T-helper 2 cell treated with Interferon-gamma antibody and Interleukin-4, amounts not matched to agents 5 μg/mL and 100 μg/mL, for 36 hours (primary cell): ENCODE measurements around the gene AXDND1.

ENCODE experiments used
- DNase-seq: peaks from one replicate; pipeline ENCODE4 v3.0.0; 2021; ENCODE audit warnings: low spot score
- H3K27ac Mint-ChIP-seq: one replicate; pipeline ENCODE4 v1.8.0; 2021; ENCODE audit warnings: mild to moderate bottlenecking, mixed read lengths
- H3K27me3 Mint-ChIP-seq: one replicate; pipeline ENCODE4 v1.8.0; 2021; ENCODE audit warnings: low read depth, mixed read lengths
- H3K36me3 Mint-ChIP-seq: one replicate; pipeline ENCODE4 v1.8.0; 2021; ENCODE audit warnings: low read depth, mixed read lengths
- H3K4me1 Mint-ChIP-seq: one replicate; pipeline ENCODE4 v1.8.0; 2021; ENCODE audit warnings: low read depth, mixed read lengths
- H3K4me3 Mint-ChIP-seq: one replicate; pipeline ENCODE4 v1.8.0; 2022; ENCODE audit warnings: mild to moderate bottlenecking, moderate library complexity, mixed read lengths
- H3K9me3 Mint-ChIP-seq: one replicate; pipeline ENCODE4 v1.8.0; 2021; ENCODE audit warnings: mixed read lengths

The AXDND1 gene, protein sequence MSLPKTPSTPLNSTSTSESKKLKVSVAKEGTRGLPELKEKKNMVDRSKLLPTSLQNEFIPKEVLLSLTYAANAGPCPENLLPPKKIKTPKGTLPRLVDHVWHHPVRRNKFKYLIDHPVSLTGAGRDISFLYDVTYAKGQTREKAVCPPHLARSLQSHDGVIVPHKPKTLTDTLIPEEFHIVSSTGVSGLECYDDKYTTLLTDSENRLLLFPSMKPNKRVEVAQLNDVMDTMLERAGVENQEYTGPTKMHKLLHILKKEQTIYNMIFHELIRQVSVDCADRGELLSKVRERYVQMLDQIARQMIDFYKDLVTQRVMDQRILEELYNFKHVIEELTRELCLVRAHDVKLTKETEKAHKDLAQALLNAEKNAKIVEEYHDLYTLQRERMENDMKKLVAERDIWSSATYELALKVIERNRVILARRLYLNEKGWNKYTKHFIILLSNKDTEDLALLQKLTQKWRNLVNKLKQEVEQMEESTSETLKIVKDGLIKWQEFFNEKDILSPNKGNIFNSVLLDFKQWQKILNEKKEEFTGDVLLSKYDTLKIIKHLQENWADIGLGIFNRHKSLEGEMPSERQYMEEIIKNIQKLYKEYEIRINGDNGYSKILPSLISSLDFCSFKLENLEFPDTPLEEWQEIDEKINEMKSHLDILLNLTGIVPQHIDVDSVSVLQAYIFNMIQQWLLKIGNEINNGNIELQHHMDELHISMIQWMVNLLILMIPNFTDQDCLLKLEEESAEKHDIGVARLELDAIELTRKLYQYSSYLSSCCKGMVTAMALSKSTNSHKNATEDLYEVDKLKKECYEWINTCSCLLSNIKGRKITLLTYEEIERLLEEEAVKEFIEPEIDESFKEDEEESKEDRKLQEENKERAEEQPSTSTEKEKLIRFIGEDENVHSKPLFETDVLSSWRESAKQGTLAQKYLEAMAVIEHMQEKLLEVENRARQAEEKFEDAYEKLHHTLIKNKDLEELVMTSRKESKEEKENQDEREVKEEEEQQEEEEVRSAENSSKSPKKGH

DNA sequence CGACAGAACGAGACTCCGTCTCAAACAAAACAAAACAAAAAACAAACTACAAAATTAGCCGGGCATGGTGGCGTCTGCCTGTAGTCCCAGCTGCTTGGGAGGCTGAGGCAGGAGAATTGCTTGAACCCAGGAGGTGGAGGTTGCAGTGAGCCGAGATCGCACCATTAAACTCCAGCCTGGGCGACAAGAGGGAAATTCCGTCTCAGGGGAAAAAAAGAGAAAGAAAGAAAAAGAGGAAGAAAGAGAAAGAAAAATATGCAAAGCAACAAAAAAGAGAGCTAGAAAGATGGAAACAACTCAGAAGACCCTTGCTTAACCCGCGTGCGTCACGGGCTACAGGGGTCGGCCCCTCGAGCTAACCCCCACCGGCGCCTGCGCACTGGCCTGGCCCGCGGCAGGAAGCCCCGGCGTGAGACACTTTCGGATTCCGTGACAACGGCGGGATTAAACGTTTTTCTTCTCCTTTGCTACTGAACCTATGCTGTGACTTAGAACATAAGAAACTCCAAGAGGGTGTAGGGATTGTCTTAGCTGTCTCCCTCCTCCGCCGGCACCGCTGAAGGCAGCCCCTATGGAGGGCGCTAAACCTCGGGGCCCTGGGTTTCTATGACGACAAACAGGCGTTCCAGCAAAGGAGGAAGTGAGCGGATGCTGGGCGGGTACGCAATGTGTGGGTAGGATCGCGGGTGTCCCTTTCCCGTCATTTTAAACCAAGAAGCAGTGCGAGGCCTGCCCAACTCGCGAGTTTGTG lies at the start of gene AXDND1:
Gene AXDND1 (plus strand): TSS at position 630 of the 751 bp plus-strand sequence. CDS start 539 bp downstream, outside the sequence.
- Mint-ChIP-seq H3K4me1 (peaks cover 9% of the 10 kb centered on the region), H3K4me3 (peak within 1 kb of the TSS; percentile 98), H3K27me3 (peaks cover 2% of the 10 kb centered on the region), H3K36me3 (peaks cover 2% of the 10 kb centered on the region), H3K9me3 (no peaks in the 10 kb centered on the region), H3K27ac (peak within 1 kb of the TSS; percentile 99)
- DNase-seq, result peak; percentile 85

- DNase-seq, result no peak
- Mint-ChIP-seq H3K9me3 (peaks cover 6% of the 10 kb centered on the region), H3K4me1 (peaks cover 18% of the 10 kb centered on the region), H3K27ac (no peak overlapping the region), H3K4me3 (no peak overlapping the region), H3K27me3 (no peaks in the 10 kb centered on the region), H3K36me3 (peaks cover 51% of the 10 kb centered on the region)
Measured at GRCh38 chr1:179318491-179318890, 47.3 kb upstream of the AXDND1 start.

- H3K4me1 Mint-ChIP-seq, result peaks cover 20% of the 10 kb centered on the region
- no peak overlapping the region for H3K27ac Mint-ChIP-seq
- no peaks in the 10 kb centered on the region for H3K27me3 Mint-ChIP-seq
- H3K4me3 Mint-ChIP-seq, result no peak overlapping the region
- peaks cover 6% of the 10 kb centered on the region for H3K9me3 Mint-ChIP-seq
- peaks cover 48% of the 10 kb centered on the region for H3K36me3 Mint-ChIP-seq
- no peak for DNase-seq
Measured at GRCh38 chr1:179321533-179322216, 44.1 kb upstream of the AXDND1 start.

- H3K4me3 Mint-ChIP-seq, result no peak overlapping the region
- peaks cover 49% of the 10 kb centered on the region for H3K36me3 Mint-ChIP-seq
Measured at GRCh38 chr1:179322557-179322956, 43.2 kb upstream of the AXDND1 start.

GRCh38 chr1:179323436-179323835 lies 42.3 kb upstream of the AXDND1 start:
- H3K9me3 Mint-ChIP-seq, result peaks cover 6% of the 10 kb centered on the region
- H3K27ac Mint-ChIP-seq, result no peak overlapping the region
- H3K36me3 Mint-ChIP-seq, result peaks cover 52% of the 10 kb centered on the region
- H3K4me3 Mint-ChIP-seq, result no peak overlapping the region
- no peaks in the 10 kb centered on the region for H3K27me3 Mint-ChIP-seq
- H3K4me1 Mint-ChIP-seq, result peaks cover 14% of the 10 kb centered on the region
- no peak for DNase-seq

More at GRCh38 chr1:179322557-179322956, 43.2 kb upstream of the AXDND1 start:
- no peaks in the 10 kb centered on the region for H3K27me3 Mint-ChIP-seq
- peaks cover 6% of the 10 kb centered on the region for H3K9me3 Mint-ChIP-seq
- peaks cover 18% of the 10 kb centered on the region for H3K4me1 Mint-ChIP-seq
- DNase-seq, result no peak
- no peak overlapping the region for H3K27ac Mint-ChIP-seq

DNA sequence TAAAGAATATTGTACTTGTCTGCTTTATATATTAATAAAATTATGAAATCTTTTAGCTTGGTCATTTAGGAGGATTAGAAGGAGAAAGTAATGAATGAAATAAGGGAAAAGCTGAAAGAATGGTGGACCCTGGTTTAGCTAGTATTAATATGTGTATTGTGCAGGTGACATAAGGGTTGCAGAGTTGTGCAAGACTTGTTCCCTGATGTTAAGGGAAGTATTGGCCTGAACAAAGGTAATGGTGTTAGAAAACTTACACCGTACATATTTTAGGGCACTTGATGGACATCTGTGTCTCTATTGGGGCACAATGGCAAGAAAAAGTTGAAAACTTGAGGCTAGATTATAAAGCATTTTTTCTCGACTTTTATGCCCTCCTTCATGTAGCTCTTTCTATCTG lies 39.9 kb upstream of the AXDND1 start:
- peaks cover 52% of the 10 kb centered on the region for H3K36me3 Mint-ChIP-seq
- no peak for DNase-seq
- H3K9me3 Mint-ChIP-seq, result peaks cover 14% of the 10 kb centered on the region
- no peak overlapping the region for H3K27ac Mint-ChIP-seq
- H3K4me3 Mint-ChIP-seq, result no peak overlapping the region
- no peaks in the 10 kb centered on the region for H3K27me3 Mint-ChIP-seq
- H3K4me1 Mint-ChIP-seq, result peaks cover 12% of the 10 kb centered on the region

DNA sequence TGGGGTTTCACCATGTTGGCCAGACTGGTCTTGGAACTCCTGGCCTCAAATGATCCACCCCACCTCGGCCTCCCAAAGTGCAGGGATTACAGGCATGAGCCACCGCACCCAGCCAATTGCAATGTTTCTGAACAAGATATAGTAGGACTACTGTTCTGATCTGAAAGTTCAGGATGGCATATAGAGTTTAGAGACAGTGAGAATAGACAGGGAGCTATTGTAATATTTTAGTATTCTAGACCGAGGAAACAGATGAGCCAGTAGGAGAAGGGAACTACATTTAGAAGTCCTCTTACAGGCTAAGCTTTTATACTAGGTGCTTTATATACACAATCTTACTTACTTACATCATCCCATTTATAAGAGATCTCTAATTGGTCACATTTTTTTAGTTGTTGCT lies 39.0 kb upstream of the AXDND1 start:
- Mint-ChIP-seq H3K4me1 (peaks cover 12% of the 10 kb centered on the region), H3K27ac (no peak overlapping the region), H3K4me3 (no peak overlapping the region), H3K9me3 (peaks cover 9% of the 10 kb centered on the region), H3K27me3 (no peaks in the 10 kb centered on the region), H3K36me3 (peaks cover 44% of the 10 kb centered on the region)
- DNase-seq, result no peak

DNA sequence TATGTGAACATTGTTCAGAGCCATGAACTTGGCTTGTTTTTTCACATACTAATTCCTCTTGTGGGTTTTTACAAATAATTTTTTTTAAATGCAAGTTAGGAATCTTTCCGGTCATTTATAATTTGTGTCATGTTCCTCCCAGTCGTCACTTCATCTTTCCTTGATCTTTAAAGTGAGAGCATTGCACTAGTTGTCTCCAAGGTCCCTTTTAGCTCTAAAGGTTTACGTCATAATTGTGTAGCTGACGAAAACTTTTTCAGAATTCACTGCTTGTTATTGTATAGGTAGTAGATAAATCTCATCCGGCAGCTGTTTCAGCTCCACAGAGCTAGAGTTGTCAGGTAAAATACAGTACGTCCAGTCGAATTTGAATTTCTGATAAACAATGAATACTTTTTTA lies 38.6 kb upstream of the AXDND1 start:
- Mint-ChIP-seq H3K4me1 (peaks cover 10% of the 10 kb centered on the region), H3K9me3 (peaks cover 9% of the 10 kb centered on the region), H3K27me3 (no peaks in the 10 kb centered on the region), H3K27ac (no peak overlapping the region), H3K4me3 (no peak overlapping the region), H3K36me3 (peaks cover 39% of the 10 kb centered on the region)
- no peak for DNase-seq

GRCh38 chr1:179327679-179328078 lies 38.1 kb upstream of the AXDND1 start:
- Mint-ChIP-seq H3K9me3 (peaks cover 9% of the 10 kb centered on the region), H3K27ac (no peak overlapping the region), H3K27me3 (no peaks in the 10 kb centered on the region), H3K36me3 (peaks cover 34% of the 10 kb centered on the region), H3K4me3 (no peak overlapping the region), H3K4me1 (peaks cover 6% of the 10 kb centered on the region)
- no peak for DNase-seq

DNA sequence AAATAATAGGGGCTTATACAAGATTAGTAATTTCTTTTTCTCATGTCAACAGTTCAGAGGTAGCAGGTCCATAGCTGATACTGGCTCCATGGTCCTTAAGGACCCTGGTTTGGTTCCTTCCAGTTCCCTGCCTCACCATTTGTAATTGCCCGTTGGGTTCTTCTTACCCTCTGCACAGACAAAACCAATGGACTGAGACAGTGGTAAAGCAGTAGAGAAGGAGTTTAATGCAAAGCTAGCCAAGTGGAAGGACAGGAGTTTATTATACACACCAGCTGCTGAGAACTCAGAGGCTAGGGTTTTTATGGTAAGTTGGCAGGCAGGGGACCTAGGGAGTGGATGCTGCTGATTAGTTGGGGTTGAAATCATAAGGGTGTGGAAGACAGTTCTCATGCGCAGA lies 35.9 kb upstream of the AXDND1 start:
- Mint-ChIP-seq H3K27me3 (no peaks in the 10 kb centered on the region), H3K27ac (no peak overlapping the region), H3K4me1 (peaks cover 4% of the 10 kb centered on the region), H3K36me3 (peaks cover 34% of the 10 kb centered on the region), H3K9me3 (peaks cover 9% of the 10 kb centered on the region), H3K4me3 (no peak overlapping the region)
- no peak for DNase-seq

DNA sequence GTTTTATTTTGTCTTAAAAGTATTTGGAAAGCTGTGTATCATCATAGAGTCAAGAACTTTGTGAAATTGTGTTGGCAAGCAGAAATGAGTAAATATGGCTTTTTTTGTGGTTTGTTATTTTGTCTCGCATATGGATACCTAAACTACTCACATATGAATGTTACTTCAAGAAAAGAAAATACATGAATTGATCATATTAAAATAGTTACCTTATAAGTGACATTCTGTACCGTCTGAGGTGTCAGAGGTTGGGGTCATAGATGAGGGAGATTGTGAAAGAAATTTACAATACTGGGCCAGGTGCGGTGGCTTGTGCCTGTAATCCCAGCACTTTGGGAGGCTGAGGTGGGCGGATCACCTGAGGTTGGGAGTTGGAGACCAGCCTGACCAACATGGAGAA lies 31.3 kb upstream of the AXDND1 start:
- DNase-seq, result no peak
- Mint-ChIP-seq H3K27me3 (no peaks in the 10 kb centered on the region), H3K4me1 (peaks cover 1% of the 10 kb centered on the region), H3K9me3 (peaks cover 7% of the 10 kb centered on the region), H3K36me3 (peaks cover 33% of the 10 kb centered on the region), H3K4me3 (no peak overlapping the region), H3K27ac (no peak overlapping the region)

DNA sequence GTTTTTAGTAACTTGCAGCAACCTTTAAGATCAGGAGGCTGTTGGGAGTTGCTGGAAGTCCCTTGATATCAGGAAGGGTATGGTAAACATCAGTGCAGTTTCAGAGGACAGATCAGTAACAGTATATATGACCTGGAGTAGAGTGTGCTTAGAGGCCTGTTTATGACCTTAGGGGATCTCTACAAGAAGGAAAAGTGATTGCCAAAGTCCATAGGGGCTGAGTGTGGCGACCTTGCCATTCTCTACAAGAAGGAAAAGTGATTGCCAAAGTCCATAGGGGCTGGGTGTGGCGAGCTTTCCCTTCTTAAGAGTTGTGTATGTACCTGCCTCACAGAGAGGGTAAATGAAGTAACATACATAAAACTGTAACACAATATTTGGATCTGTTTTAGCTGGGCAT lies 28.5 kb upstream of the AXDND1 start:
- H3K27ac Mint-ChIP-seq, result no peak overlapping the region
- peaks cover 1% of the 10 kb centered on the region for H3K4me1 Mint-ChIP-seq
- H3K4me3 Mint-ChIP-seq, result no peak overlapping the region
- no peaks in the 10 kb centered on the region for H3K27me3 Mint-ChIP-seq
- DNase-seq, result no peak
- H3K36me3 Mint-ChIP-seq, result peaks cover 28% of the 10 kb centered on the region
- H3K9me3 Mint-ChIP-seq, result no peaks in the 10 kb centered on the region

DNA sequence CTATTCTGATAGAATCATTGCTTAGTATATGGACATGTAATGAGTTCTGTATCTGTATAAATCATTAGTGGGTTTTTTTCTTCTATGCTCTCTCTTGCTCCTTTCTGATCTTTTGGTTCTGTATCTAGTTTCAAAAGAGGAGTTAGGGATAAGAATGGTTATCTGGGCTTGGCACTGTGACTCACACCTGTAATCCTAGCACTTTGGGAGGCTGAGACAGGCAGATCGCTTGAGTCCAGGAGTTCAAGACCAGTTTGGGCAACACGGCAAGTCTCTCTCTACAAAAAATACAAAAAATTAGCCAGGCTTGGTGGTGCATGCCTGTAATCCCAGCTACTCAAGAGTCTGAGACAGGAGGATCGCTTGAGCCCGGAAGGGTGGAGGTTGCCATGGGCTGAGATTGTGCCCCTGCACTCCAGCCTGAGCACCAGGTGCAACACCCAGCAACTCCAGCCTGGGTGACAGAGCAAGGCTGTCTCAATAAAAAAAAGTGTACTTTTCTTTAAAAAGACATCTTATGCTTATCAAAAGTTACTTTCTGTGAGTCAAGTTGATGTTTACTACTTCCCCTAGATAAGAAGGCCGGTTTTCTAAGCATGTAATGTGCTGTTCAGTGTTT lies 27.7 kb upstream of the AXDND1 start:
- Mint-ChIP-seq H3K36me3 (peaks cover 34% of the 10 kb centered on the region), H3K4me3 (no peak overlapping the region), H3K9me3 (no peaks in the 10 kb centered on the region), H3K27ac (no peak overlapping the region), H3K4me1 (no peaks in the 10 kb centered on the region), H3K27me3 (no peaks in the 10 kb centered on the region)
- no peak for DNase-seq
